HepG2 (cell line): ENCODE results near the gene ZDHHC16. TPM values are rescaled to one million over a fixed set of nuclear protein-coding genes. Genes with fewer than 3 reads are reported as not detected.

Experiments used
- CREM ChIP-seq, 2 experiments: sonication (generic) in 1 of 2; formaldehyde crosslinking in 1 of 2; IDR thresholded peaks; 2 replicates each; pipeline versions ENCODE4 v1.4.0 to v1.6.1; 2016 to 2020; ENCODE audit warnings: antibody characterized with exemption in 1 of 2, mild to moderate bottlenecking in 1 of 2, missing genetic modification reagents in 1 of 2
- DNMT1 ChIP-seq: sonication (generic); formaldehyde crosslinking; IDR thresholded peaks from 2 replicates; pipeline ENCODE4 v1.5.1; 2020; ENCODE audit warnings: mild to moderate bottlenecking, missing genetic modification reagents
- GPN1 ChIP-seq: sonication (generic); formaldehyde crosslinking; IDR thresholded peaks from 2 replicates; pipeline ENCODE4 v1.5.1; 2020; ENCODE audit warnings: missing genetic modification reagents, borderline replicate concordance
- HDAC6 ChIP-seq: fragments of 200-600 bp; sonication (generic); IDR thresholded peaks from 2 replicates; pipeline ENCODE4 v1.7.0; 2017; ENCODE audit warnings: mild to moderate bottlenecking, antibody characterized with exemption, low read length, low read depth
- HNRNPH1 ChIP-seq: fragments of 200-400 bp; formaldehyde crosslinking; optimal IDR thresholded peaks from 2 replicates; pipeline ENCODE3; 2017; ENCODE audit warnings: mild to moderate bottlenecking, low read depth, low read length
- JUN ChIP-seq: sonication (generic); formaldehyde crosslinking; IDR thresholded peaks from 2 replicates; pipeline ENCODE4 v1.4.0; 2020; ENCODE audit warnings: mild to moderate bottlenecking, missing genetic modification reagents
- KDM1A ChIP-seq: IDR thresholded peaks from 2 replicates; pipeline ENCODE4 v1.6.1; 2016; ENCODE audit warnings: missing compliant biosample characterization
- KLF12 ChIP-seq: sonication (generic); formaldehyde crosslinking; IDR thresholded peaks from 2 replicates; pipeline ENCODE4 v1.4.0; 2020; ENCODE audit warnings: missing genetic modification reagents, borderline replicate concordance
- NCOR1 ChIP-seq: fragments of 200-600 bp; sonication (generic); IDR thresholded peaks from 2 replicates; pipeline ENCODE4 v1.7.0; 2017; ENCODE audit warnings: antibody characterized with exemption, low read length, borderline replicate concordance
- PAXIP1 ChIP-seq: sonication (generic); formaldehyde crosslinking; conservative IDR thresholded peaks from 2 replicates; pipeline ENCODE4 v1.4.0; 2020; ENCODE audit warnings: mild to moderate bottlenecking, missing genetic modification reagents, moderate library complexity
- ZFYVE20 ChIP-seq: sonication (generic); formaldehyde crosslinking; IDR thresholded peaks from 2 replicates; pipeline ENCODE4 v1.8.0; 2023; ENCODE audit warnings: low read depth, mild to moderate bottlenecking, moderate library complexity, missing genetic modification reagents, borderline replicate concordance
- ZMYM3 ChIP-seq: sonication (generic); formaldehyde crosslinking; IDR thresholded peaks from 2 replicates; pipeline ENCODE4 v1.5.1; 2020; ENCODE audit warnings: mild to moderate bottlenecking, missing genetic modification reagents
- ZNF567 ChIP-seq: sonication (generic); formaldehyde crosslinking; IDR thresholded peaks from 2 replicates; pipeline ENCODE4 v1.8.1; 2023; ENCODE audit warnings: mild to moderate bottlenecking, missing genetic modification reagents, borderline replicate concordance
- ZNF619 ChIP-seq: sonication (generic); formaldehyde crosslinking; IDR thresholded peaks from 2 replicates; pipeline ENCODE4 v1.4.0; 2020; ENCODE audit warnings: mild to moderate bottlenecking, missing genetic modification reagents
- ZNF7 ChIP-seq: IDR thresholded peaks from 2 replicates; pipeline ENCODE4 v1.6.1; 2016; ENCODE audit warnings: missing biosample characterization, missing genetic modification reagents
- ZNF775 ChIP-seq: sonication (generic); formaldehyde crosslinking; IDR thresholded peaks from 2 replicates; pipeline ENCODE4 v1.4.0; 2020; ENCODE audit warnings: missing genetic modification reagents, mild to moderate bottlenecking, moderate library complexity, borderline replicate concordance
- polyA plus RNA-seq, 8 experiments: library from polyadenylated mRNA; depleted of rRNA in 3 of 8; stranded (reverse) in 7 of 8; unstranded in 1 of 8; fragments of >200 nt; fragmentation: Illumina TruSeq in 4 of 8; extraction: Trizol in 4 of 8; gene quantifications; 2 replicates each; pipeline versions ENCODE4 v1.2.1 to v1.2.3, GENCODE V29; 2011 to 2016; ENCODE audit warnings: low read depth in 4 of 8, missing spikeins in 1 of 8, mixed read lengths in 1 of 8; ENCODE audit not compliant: insufficient read depth in 1 of 8
- total RNA-seq, 5 experiments: library from RNA; depleted of rRNA; stranded (reverse); fragments of >200 nt; fragmentation: Illumina TruSeq; extraction: Trizol; gene quantifications; 2 replicates each; pipeline ENCODE4 v1.2.3, GENCODE V29; 2016; ENCODE audit warnings: low read depth in 1 of 5
- TF ChIP-seq, protein P1 (sequence below): sonication (generic); formaldehyde crosslinking; IDR thresholded peaks from 2 replicates; pipeline ENCODE4 v1.5.1; 2020; ENCODE audit warnings: mild to moderate bottlenecking, missing genetic modification reagents, moderate library complexity
- TF ChIP-seq, protein P2 (sequence below): conservative IDR thresholded peaks from 2 replicates; pipeline ENCODE4 v1.6.1; 2018; ENCODE audit warnings: missing genetic modification reagents

ZDHHC16 gene
- total and polyA plus RNA-seq, 2 of the 13 experiments (the other 11 are each of a cell fraction or from before 2014, with no cell fraction given), result 40.8 to 41.8 TPM

DNA sequence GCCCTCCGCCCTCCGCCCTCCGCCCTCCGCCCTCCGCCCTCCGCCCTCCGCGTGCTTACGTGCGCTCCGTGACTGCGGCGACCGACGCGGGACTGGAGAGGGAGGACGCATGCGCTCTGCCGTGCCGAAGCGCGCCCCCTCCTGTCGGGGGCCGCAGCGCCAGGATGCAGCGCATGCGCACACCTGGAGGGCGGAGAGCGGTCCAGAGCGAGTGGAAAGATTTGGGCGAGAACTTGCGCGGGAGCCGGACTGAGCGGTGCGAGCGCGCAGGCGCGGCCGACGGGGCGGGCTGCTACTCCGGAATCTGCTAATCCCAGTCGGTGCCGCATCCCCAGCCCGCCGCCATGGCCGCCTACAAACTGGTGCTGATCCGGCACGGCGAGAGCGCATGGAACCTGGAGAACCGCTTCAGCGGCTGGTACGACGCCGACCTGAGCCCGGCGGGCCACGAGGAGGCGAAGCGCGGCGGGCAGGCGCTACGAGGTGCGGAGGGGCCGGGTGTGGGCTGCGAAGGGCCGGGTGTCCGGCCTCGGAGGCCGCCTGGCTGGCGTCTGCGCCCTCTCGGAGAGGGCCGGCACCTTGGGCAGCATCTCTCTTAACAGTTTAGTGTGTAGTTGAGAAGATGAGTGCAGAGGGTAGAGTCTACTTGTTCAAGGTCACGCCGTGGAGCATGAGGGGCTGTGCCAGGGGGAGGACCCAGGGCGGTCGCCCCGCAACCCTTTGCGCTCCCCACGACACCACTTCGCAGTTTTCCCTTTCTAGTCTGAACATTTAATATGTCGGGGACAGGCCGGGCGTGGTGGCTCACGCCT lies 19.8 kb upstream of the ZDHHC16 start, which contains the start of gene PGAM1 (continued):
- TF ChIP-seq PAXIP1 (CRISPR knock-in tag), result peak; percentile 46; the same call in 1 of the 2 replicates
- TF ChIP-seq NCOR1, result no peak
- TF ChIP-seq, protein P1, sequence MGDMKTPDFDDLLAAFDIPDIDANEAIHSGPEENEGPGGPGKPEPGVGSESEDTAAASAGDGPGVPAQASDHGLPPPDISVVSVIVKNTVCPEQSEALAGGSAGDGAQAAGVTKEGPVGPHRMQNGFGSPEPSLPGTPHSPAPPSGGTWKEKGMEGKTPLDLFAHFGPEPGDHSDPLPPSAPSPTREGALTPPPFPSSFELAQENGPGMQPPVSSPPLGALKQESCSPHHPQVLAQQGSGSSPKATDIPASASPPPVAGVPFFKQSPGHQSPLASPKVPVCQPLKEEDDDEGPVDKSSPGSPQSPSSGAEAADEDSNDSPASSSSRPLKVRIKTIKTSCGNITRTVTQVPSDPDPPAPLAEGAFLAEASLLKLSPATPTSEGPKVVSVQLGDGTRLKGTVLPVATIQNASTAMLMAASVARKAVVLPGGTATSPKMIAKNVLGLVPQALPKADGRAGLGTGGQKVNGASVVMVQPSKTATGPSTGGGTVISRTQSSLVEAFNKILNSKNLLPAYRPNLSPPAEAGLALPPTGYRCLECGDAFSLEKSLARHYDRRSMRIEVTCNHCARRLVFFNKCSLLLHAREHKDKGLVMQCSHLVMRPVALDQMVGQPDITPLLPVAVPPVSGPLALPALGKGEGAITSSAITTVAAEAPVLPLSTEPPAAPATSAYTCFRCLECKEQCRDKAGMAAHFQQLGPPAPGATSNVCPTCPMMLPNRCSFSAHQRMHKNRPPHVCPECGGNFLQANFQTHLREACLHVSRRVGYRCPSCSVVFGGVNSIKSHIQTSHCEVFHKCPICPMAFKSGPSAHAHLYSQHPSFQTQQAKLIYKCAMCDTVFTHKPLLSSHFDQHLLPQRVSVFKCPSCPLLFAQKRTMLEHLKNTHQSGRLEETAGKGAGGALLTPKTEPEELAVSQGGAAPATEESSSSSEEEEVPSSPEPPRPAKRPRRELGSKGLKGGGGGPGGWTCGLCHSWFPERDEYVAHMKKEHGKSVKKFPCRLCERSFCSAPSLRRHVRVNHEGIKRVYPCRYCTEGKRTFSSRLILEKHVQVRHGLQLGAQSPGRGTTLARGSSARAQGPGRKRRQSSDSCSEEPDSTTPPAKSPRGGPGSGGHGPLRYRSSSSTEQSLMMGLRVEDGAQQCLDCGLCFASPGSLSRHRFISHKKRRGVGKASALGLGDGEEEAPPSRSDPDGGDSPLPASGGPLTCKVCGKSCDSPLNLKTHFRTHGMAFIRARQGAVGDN (CRISPR knock-in tag), result peak; percentile 90
- TF ChIP-seq JUN, result no peak
- TF ChIP-seq ZNF7 (CRISPR knock-in tag), result no peak
- TF ChIP-seq HNRNPH1, result no peak
- TF ChIP-seq GPN1 (CRISPR knock-in tag), result no peak
- TF ChIP-seq ZNF567 (CRISPR knock-in tag), result no peak
- no peak for TF ChIP-seq HDAC6
- no peak for TF ChIP-seq ZNF775
- TF ChIP-seq ZMYM3 (CRISPR knock-in tag), result no peak; the same call in 1 of the 2 replicates
- no peak for TF ChIP-seq KLF12
- no peak; the same call in 1 of the 2 replicates for TF ChIP-seq DNMT1
- TF ChIP-seq CREM (IDR thresholded peaks at IDR 0.05), result no peak
- TF ChIP-seq CREM (CRISPR knock-in tag; IDR thresholded peaks at IDR 0.05), result no peak
- TF ChIP-seq ZFYVE20 (CRISPR knock-in tag), result no peak
- TF ChIP-seq KDM1A (CRISPR knock-in tag), result no peak
- no peak for TF ChIP-seq ZNF619 (CRISPR knock-in tag)
- TF ChIP-seq, protein P2, sequence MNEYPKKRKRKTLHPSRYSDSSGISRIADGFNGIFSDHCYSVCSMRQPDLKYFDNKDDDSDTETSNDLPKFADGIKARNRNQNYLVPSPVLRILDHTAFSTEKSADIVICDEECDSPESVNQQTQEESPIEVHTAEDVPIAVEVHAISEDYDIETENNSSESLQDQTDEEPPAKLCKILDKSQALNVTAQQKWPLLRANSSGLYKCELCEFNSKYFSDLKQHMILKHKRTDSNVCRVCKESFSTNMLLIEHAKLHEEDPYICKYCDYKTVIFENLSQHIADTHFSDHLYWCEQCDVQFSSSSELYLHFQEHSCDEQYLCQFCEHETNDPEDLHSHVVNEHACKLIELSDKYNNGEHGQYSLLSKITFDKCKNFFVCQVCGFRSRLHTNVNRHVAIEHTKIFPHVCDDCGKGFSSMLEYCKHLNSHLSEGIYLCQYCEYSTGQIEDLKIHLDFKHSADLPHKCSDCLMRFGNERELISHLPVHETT (CRISPR knock-in tag), result peak; percentile 71
